ENCODE measurements around the gene MTHFD1. TPM values are rescaled to one million over a fixed set of nuclear protein-coding genes. Genes with fewer than 3 reads are reported as not detected.
A peak's percentile ranks its signal among the peaks of the same experiment; 100 is the strongest.

The MTHFD1 gene
- total RNA-seq, 1 donor from 2014 or later: 41.2 TPM

DNA sequence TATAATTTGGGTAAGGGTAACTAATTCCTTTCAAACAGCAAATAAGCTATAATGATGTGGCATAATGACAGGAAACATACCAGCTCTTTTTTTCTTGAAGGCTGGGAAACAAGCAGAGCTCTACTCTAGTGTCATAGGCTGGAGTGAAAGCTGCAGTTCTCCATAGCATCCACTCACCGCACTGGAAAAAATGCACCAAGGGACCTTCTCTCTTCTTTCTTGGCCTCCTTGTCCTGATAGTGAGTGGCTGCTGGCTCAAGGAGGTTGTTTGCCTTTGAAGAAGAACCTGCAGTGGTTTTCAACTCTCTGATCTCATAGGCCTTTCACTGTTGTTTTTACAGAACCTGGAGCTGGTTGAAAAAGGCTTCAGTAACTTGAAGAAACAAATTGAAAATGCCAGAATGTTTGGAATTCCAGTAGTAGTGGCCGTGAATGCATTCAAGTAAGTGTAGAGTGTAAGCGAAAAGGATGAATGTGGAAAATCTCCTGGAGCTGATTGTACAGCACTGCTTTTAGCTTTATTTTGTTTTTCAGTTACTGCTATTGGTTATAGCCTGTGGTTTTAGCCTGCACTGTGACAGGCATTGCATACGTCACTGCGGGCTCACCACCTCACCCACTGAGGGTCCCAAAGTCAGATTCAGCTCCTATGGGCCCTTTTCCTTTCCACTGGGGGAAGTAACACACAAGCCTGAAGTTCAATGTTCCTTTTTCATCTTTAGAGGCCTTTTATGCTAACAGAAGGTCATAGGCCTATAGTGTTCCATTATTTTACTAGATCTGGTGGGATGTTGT, 59.9 kb downstream of the MTHFD1 start:
- no peak for DNase-seq

DNA sequence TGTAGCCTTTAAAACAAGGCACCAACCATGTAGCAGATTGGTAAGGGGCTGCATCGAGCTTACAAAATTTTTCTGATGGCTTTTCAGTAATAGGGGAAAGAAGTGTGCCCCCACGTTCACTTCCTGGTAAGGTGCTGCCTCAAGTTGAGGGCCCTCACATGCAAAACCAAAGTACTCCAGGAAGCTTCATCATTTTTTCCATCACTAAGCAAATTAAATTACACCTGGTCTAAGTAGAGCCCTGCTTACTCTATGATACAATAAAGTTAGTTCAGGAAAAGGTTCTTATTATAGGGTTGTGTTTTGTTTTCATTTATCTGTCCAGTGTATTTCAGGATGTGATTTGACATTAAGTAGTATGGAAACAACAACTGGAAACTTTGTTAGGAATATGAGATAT, 62.1 kb downstream of the MTHFD1 start:
- DNase-seq: no peak

DNA sequence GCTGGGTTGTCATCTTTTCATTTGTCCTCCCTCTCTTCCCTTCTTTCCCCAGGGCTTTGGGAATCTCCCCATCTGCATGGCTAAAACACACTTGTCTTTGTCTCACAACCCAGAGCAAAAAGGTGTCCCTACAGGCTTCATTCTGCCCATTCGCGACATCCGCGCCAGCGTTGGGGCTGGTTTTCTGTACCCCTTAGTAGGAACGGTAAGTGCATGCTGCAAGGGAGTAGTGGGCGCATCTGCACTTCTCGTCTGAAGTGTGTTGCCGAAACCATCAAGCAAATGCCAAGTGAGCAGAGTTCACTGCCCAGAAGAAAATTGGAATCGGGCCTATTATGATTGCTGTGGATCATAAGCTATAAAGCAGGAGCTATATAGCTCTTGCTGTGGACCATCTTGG, 66.5 kb downstream of the MTHFD1 start:
- no peak for DNase-seq

DNA sequence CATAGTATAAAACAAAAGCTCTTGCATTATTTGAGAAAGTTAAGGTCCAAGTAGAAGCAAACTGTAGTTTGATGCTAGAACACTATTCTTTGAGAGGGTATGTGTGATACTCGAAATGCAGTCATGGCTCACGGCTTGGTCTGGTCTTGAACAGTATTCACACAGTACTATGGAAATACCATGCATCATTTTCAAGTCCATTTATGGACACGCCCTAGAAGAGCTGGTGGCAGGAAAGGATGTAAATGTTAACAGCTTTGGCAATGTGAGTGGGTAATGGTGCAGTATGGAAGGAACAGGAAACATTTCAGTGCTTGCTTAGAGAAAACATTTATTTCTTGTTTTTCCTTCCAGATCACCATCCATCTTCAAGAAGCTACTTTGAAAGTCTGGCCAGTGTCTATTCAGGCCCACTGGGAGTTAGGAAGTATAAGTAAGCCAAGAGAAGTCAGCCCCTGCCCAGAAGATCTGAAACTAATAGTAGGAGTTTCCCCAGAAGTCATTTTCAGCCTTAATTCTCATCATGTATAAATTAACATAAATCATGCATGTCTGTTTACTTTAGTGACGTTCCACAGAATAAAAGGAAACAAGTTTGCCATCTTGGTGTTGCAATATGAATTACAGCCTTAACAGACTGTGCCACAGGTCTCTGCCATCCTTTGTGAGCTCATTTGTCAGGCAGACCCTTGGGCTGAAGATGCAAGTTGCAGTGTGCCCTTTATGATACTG, 71.4 kb downstream of the MTHFD1 start:
- DNase-seq: no peak

DNA sequence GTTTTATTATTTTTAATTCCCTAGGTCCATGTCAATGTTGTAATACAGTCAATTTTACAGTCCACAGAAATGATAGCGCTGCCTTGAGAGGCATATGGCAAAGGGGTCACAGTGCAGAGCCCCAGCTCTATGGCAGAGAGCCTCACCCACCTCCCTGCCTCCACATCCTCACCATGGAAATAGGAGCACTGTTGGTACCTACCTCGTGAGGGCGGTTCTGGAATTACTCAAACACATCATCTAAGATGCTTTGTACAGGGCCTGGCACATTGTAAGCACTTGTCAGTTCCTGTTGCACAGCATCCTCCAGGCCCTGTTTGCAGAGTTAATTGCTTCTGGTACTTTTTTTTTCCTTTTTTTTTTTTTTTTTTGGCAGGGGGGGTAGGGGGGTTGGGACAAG, 73.1 kb downstream of the MTHFD1 start:
- no peak for DNase-seq

DNA sequence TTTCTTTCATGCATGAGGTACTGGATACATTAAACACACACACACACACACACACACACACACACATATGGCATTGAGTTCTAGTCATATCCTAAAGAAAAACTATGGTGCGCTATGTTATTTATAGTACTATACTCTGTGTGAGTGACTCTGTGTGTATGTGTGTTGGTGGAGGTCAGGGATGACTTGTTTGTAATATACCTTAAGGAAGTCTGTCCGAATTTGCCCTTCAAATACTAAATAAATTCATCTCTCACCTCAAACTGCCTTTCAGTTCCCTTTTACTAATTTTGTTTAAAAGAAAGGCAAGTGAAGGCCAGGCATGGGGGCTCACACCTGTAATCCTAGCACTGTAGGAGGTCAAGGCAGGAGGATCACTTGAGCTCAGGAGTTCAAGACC, 75.0 kb downstream of the MTHFD1 start:
- DNase-seq: no peak

DNA sequence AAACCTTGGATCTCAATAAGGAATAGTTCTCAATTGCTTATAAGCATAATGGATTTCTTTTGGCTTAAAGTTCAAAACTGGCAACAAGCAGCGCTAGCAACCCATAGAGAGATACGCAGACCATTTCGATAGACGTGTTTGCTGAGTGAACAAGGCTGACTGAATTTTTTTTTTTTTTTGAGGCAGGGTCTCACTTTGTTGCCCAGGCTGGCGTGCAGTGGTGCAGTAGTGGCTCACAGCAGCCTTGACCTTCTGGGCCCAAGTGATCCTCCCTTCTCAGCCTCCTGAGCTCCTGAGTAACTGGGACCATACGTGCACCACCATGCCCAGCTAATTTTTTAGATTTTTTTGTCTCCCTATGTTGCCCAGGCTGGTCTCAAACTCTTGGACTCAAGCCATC, 75.7 kb downstream of the MTHFD1 start:
- DNase-seq: no peak

DNA sequence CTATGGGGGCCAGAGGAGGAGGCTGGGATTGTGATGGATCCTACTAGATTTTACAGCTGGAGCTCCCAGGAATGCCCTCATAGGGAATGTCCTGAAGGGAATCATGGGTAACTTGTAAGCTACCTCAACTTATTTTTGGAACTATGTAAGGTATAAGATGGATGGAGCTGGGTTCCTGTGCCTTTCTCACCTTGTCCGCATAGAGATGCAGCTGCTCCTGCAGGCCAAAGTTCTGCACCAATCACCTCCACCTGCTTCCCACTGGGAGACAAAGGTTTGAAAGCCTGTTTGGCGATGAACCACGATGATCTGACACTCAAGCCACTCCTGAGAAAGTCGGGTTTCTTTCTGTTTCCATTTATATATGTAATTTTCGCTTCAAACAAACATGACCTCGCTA, 76.5 kb downstream of the MTHFD1 start:
- no peak for DNase-seq

DNA sequence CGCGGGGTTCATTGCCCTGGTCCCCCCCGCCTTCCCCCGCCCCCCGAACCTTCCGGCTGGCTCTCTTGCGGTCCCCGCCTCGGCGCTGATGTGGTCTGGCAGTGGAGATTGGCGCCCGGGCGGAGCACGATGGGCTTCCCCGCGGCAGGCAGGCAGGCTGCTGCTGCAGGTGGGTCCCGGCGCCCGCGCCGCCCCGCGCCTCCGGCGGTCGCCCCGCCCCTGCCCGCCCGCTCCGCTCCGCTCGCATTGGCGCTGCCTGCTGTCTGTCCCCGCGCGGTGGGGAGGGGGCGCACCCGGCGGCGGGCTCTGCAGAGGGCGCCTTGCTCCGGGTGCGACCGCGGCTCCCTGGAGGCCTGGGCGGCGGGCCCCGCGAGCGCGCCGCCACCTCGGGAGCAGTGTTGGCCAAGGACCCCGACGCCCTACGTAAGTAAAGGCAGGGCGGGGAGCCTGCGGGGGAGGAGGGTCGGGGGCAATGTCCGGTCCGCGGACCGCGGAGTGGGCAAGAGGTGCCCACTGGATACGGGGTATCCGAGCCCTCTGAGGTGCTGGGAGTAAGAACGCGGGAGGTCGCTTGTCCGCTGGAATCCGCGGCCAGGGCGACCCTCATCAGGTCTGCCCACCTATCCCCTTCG, 77.2 kb downstream of the MTHFD1 start, which contains the start of gene AKAP5:
Gene AKAP5, plus strand, starts transcription at position 309 of the 632 bp plus-strand sequence. CDS start 2,896 bp downstream, outside the sequence.
- DNase-seq: no peak

DNA sequence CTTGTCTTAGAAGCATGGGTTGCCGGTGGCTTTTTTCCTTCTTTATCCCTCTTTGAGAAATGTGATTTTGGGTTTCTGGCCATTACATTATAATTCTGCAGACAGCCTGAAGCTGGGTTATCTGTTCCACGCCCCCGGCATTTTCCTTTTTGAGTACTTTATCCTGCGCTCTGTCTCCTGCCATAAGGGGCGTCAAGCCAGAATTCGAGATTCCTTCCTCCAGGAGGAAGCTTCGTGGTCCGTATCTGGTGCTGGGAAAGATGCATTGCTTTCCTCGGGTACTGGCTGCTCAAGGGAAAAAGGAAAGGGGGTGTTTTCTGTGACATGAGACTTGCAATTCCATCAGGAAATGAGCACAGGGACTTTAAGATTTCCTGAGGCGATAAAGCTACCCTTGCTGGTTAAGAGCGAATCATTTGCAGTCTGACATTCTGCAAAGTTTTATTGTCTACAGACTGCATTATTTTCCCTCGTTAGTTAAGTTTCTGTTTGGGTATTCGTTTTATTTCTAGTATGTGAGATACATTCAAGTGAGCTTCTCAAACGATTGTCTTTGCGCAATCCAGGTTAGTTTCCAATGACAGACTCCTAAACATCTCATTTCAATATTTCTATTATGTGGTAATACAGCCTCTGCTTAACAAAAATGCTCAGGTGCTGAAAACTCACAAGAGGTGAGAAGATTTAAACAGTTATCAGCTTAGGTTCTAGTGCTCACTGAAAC, 77.8 kb downstream of the MTHFD1 start:
- peak; percentile 32 for DNase-seq

DNA sequence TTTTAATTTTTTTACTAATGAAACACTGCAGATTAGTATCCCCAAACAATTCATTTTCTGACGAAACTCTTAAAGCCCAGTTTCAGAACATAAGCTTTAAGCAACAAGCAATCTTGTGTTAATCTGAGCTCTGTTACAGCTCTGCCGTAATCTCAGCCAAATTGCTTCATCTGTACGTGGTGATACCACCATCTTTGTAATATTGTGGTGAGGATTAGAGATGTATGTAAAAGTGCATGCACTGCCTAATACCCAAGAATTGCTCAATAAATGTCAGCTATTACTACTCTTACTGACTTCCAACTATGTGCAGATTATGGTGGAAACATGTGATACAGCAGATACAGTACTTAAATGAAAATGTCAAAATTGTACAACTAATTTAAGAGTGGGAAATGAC, 78.9 kb downstream of the MTHFD1 start:
- no peak for DNase-seq

DNA sequence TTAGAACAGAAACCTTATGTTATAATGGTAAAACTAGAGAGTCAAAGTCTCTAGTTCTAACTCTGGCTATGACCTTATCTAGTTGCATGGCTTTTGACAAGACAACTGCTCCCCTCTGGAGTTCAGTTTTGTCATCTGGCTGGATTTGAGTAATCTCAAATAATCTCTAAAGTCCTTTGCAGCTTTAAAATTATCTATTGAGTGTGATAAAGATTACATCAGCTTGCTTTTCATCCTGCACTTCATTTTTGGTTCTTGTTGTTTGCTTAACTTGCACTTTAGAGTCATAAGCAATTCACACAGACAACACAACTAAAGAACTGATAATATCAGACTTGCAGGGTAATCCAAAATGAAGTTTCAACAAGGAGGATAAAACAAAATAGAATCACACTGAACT, 79.4 kb downstream of the MTHFD1 start:
- DNase-seq: no peak

DNA sequence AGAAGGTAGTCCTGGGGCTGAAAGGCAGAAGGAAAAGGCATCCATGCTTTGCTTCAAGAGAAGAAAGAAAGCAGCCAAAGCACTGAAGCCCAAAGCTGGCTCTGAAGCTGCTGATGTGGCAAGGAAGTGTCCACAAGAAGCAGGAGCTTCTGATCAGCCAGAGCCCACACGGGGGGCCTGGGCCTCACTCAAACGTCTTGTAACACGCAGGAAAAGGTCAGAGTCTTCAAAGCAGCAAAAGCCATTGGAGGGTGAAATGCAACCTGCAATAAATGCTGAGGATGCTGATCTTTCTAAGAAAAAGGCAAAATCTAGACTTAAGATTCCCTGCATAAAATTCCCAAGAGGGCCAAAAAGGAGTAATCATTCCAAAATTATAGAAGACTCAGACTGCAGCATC, 80.3 kb downstream of the MTHFD1 start:
- no peak for DNase-seq

DNA sequence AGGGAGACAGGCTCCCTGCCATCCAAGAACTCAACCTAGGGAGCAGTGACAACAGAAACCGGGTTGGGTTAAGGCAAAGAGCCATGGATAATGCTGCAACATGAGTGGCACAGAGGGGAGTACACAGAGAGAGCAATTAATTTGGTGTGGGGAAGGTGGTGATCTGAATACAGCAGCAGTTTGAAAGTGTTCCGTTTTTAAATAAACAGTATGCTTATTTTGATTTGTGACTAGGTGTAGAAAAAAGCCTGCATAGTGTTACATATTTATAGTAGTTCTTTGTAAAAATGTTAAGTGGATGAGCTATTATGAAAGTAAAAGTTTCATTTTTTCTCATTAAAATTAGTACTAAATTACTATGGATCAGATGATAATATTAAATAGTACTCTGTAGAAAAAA, 85.9 kb downstream of the MTHFD1 start:
- no peak for DNase-seq

DNA sequence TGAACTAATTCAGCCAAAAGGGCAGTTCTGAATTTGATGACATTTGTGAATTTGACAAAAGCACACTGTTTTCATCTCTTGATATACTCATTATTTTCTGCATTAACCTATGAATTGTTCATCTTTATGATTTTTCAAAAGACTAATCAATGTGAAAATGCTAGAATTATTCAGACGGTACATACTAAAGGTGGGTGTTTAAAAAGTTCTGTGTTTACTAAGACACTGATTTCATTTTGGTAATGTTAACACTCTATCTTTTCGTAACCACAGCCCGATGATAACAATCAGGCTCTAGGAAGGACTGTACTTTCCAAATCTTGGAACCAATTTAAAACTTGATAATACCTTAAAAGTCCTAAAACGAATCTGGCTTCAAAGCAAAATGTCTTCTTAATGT, 86.5 kb downstream of the MTHFD1 start:
- DNase-seq: no peak

DNA sequence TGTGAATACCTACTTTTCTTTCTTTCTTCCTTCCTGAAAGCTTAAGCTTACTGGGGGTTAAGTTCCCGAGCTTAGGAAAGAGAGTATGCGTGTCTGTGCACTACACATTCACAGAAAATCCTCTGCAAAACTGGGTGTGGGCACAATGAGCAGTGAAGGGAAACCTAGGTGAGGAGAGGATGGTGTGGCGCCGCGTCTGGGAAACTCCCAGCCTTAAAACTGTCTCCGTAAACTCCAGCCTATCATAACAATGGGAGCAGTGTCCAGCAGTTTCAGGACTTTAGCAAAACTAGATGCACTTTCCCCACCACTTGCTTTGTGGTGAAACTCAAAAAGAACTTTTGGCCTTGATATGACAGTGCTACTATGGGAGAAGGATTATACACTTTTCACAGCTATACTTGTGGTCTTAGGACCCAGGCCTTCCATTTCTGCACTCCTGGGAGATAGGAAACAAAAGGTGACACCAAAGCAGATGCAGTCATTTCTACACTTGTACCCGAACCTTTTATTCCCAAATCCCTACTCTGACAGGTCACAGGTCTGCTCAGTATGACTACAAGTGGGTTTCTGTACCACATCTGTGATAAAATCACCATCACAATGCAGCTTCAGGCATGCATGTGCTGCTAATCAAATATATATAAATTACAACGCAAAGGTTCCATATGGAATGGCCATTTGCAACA, 87.6 kb downstream of the MTHFD1 start:
- no peak for DNase-seq

DNA sequence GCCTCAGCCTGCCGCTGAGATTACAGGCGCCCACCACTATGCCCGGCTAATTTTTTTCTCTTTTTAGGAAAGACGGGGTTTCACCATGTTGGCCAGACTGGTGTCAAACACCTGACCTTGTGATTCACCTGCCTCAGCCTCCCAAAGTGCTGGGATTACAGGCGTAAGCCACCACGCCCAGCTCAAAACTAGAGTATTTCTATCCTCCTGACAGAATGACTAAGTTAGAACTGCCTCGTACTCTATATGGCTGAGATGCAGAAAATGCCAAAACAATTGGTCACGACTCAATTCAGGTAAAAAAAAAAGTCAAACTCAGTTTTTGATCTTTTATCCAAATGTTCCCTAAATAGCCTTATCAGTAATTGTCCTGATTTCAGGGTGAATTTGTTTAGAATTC, 88.3 kb downstream of the MTHFD1 start:
- DNase-seq: no peak

DNA sequence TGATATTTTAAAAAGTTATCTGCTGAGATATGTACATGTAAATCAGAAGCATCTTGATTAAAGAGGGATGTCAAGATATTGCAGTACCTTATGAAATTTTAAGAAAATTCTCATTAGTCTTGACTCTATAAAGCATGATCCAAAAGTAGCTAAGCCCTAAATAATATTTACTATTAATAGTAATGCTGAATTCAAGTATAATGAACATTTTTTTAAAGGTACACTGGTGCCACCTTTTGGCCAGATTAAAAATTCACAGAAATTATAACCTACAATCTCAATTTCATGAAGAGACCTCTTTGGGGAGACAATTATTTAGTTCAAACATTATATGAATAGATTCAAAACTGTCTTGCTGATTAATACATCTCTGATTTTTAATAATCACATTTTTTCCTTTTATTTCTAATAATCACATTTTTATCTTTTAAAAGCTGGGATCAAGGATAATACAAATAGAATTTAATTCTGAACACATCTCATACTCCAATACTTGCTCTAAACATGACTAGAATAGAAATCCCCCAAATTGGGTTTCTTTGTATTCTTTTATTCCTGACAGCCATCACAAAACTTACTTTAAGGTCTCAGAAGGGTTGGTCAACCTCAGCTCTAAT, 90.6 kb downstream of the MTHFD1 start:
- DNase-seq: no peak

DNA sequence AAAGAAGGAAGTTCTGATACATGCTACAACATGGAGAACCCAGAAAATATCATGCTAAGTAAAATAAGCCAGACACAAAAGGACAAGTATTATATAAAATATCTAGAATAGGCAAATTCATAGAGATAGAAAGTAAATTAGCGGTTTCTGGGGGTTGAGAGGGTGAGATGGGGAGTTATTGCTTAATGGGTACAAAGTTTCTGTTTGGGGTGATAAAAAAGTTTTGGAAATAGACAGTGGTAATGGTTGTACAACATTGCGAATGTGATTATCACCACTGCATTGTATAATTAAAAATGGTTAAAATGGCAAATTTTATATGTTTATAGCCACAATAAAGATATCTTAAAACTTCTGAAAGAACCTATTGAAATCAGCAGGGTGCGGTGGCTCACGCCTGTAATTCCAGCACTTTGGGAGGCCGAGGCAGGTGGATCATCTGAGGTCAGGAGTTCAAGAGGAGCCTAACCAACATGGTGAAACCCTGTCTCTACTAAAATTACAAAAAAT, 100.5 kb downstream of the MTHFD1 start:
- no peak for DNase-seq

DNA sequence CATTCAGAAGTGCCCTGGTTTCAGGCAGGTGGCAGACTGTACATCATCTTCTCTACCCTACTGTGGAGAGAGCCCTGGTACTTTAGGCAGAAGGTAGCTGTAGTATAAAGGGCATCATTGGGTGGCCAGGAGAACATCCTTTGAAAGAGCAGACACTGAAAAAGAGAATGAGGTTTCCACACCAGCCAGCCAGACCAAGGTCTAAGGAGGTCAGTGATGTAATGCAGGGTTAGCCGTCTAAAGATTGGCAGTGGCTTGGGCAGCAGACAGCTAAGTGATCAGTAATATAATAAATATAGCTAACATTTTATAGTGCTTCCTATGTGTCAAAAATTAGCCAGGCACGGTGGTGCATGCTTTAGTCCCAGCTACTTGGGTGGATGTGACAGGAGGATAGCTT, 103.5 kb downstream of the MTHFD1 start:
- no peak for DNase-seq

DNA sequence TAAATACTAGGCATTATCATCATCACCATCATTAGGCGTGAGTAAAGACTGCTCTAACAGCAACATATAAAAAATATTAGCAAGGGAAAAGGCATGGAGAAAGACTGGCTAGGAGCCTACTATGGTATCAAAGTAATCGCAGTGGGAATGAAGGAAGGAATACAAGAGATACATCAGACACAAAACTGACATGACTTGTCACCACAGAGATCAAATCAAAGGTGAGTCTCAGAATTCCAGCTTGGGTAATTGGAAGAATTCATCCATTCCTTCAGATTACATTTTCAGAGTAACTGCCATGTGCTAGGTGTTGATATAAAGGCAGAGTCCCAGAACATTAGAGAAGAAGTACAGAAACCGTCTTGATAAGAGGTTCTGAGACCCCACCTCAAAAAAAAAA, 105.3 kb downstream of the MTHFD1 start:
- DNase-seq: no peak
